VCaP (cell line): ENCODE data around the gene DCLK1.

Experiments
- H3K27ac ChIP-seq: fragments of 450-650 bp; 2 replicates; pipeline ENCODE4 v1.5.1; 2017
- CTCF ChIP-seq: fragments of 450-650 bp; conservative IDR thresholded peaks from 2 replicates; pipeline ENCODE4 v1.5.1; 2017; ENCODE audit warnings: mild to moderate bottlenecking, moderate library complexity

The DCLK1 gene

GRCh38 chr13:35838356-35838755 is 292.8 kb downstream of the DCLK1 start:
- H3K27ac ChIP-seq, result no peak overlapping the region
- TF ChIP-seq CTCF, result no peak

GRCh38 chr13:35836446-35836845 is 294.7 kb downstream of the DCLK1 start:
- TF ChIP-seq CTCF, result no peak
- H3K27ac ChIP-seq, result no peak overlapping the region

GRCh38 chr13:35835989-35836388 is 295.2 kb downstream of the DCLK1 start:
- TF ChIP-seq CTCF, result no peak

GRCh38 chr13:35833608-35834275 is 297.4 kb downstream of the DCLK1 start:
- H3K27ac ChIP-seq, result no peak overlapping the region
- no peak for TF ChIP-seq CTCF

More at GRCh38 chr13:35835989-35836388, 295.2 kb downstream of the DCLK1 start:
- no peak overlapping the region for H3K27ac ChIP-seq

- TF ChIP-seq CTCF, result no peak
- no peak overlapping the region for H3K27ac ChIP-seq
Measured at GRCh38 chr13:35833031-35833430, 298.2 kb downstream of the DCLK1 start.

DNA sequence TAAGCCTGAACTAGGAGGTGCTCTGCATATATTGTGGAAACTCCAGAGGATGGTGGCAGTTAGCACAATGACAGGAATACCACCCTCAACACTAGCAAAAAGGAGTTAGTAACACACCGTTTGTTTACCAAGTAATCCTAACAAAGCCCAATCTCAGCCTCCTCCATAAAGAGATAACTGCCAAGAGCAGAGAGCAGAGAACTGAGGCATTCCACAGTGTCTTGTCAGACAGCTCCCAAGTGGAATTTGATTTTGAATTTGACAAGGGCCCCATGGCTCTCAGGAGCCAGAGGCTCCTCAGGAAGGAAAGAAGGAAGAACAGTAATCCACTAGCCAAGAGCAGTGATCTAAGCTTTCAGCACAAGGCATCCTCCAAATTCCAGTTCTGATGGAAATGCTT is 298.6 kb downstream of the DCLK1 start:
- H3K27ac ChIP-seq, result no peak overlapping the region
- TF ChIP-seq CTCF, result no peak

DNA sequence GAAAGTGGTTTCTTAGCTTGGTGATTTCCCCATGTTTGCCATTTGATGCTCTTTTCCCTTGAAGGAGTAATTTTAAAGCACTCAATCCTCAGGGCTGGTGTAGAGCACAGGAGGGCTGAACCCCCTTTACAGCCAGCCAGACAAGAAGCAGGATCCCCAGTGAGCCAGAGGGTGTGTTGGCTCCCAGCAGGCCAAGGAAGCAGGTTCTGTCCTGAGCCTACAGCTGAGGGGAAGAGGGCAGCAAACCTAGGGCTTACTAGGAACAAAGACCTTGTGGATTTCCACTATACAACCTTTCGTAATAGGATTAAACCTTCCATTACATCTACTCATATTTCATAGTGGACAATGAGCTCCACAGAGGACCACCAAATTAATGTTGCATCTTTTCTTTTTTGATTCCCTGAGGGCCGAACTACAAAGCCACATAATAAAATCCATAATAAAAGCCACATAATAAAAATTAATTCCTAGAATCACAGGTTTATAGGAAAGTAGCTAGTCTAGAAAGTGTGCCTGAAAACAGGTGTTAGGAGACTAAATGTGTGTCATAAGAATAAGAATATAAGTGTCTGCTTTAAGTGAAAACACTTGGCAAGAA is 300.2 kb downstream of the DCLK1 start:
- TF ChIP-seq CTCF, result no peak
- no peak overlapping the region for H3K27ac ChIP-seq
